HG03354 (cell line): ENCODE results near the gene MINK1.
A peak's percentile ranks its signal among the peaks of the same experiment; 100 is the strongest.

Source experiments
- ATAC-seq: cut with Tn5 transposase; IDR thresholded peaks from one replicate; pipeline ENCODE4 v1.9.1; 2021; ENCODE audit warnings: mild to moderate bottlenecking; ENCODE audit not compliant: unreplicated experiment, poor library complexity, severe bottlenecking

The MINK1 gene

DNA sequence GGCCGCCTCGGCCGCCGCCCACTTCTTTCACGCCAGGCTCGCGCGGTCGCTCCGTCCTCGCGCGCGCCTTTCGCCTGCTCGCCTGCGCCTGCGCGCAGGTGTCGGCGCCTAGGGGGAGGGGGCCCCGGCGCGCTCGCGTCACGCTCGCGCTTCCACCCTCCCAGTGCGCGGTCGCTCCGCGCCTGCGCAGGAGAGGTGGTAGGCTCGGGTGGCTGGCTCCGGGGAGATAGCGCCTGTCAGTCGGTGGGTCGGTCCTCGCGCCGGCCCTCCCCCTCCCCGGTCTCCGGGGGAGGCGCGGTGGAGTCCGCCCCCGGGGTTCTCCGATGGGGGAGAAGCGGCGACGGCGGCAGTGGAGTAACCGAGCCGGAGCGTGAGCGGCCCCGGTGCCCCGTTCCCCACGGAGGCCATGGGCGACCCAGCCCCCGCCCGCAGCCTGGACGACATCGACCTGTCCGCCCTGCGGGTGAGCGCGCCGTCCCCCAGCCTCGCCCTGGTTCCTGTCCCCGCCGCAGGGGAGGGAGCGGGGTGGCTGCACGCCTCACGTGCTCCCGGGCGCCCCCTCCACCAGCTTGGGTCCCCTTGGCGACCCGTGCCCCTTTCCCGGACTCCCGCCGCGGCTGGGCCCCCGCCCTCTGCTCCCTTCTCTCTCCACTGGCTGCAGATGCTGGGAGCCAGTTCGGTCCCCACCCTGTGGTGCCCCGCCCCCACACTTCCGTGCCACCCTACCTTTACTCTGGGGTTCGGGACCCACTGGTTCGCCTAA lies at the start of gene MINK1:
MINK1 (plus strand) TSS at position 163 of the 763 bp plus-strand sequence; CDS start at position 407, 244 bp downstream.
- peak; percentile 86 for ATAC-seq

DNA sequence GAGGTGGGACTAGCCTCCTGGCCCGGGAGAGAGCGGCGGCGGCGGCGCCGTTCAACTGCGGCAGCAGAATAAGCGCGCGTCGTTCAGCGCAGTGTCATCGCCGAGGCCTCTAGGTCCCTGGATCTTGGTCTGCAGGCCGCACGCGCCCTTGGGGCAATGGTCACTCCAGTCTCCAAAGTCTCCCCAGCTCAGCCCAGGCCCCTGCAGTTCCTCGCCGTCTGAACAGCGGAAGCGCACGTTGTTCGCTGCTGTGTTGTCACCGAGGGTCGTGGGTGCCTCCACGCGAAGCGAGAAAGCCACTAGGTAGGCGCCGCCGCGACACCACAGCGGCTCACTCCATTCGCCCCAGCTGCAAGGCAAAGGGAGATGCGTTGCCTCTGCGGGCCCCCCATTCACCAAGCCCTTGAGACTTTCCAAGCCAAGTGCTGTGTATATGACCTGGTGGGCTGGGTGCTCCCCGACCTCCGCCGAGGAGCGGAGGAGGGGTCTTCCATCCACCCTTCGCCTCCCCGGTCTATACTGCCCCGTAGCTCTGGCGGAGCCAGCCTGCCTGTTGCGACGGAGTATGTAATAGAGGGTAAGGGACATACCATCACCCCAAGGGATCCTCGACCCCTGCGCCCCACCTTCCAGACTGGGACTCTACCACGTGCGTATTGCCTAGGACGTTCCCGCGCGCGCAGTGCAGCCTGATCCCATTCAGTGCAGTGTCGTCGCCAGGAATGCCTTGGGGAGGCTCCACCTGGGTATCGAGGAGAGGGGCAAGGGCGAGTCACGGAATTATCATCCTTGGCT lies 47.6 kb upstream of the MINK1 start:
- no peak for ATAC-seq

DNA sequence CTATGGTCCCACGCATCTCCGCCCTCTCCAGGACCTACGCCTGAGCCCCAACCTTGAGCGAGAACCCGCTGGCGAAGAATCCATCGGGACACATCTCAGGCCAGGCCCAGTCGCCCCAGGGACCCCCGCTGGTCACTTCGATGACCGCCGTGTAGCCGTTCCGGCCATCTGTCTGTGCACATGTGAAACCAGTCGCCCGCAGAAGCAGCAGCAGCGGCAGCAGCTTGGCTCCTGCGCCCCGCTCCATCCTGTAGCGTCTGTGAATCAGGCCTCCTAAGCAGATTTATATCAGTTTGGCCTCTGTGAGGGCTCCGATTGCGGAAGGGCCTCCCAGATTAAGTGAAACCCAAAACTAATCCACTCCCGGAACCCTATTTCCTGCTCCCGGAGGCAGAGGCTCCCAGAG lies 47.0 kb upstream of the MINK1 start, which contains the start of gene VMO1:
VMO1 (minus strand) TSS at position 259 of the 406 bp plus-strand sequence; CDS start at position 247, 12 bp downstream.
- ATAC-seq: no peak

DNA sequence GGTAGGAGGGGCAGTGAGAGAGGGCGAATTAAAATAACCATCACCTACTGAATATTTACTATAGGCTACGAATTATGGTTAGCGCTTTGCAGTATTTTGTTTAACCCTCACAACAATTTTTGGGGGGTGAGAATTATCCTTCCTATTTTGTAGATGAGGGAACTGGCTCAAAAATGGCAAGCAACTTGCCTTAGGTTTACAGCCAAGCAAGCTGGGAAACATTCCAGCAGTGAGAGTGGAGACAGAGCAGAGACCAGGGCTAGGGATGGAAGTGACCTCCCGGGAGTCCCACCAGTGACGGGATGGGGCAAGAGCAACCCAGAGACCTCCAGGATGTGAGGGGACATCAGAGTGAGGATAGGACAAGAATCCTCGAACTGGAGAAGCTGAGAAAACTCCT lies 46.6 kb upstream of the MINK1 start:
- no peak for ATAC-seq

DNA sequence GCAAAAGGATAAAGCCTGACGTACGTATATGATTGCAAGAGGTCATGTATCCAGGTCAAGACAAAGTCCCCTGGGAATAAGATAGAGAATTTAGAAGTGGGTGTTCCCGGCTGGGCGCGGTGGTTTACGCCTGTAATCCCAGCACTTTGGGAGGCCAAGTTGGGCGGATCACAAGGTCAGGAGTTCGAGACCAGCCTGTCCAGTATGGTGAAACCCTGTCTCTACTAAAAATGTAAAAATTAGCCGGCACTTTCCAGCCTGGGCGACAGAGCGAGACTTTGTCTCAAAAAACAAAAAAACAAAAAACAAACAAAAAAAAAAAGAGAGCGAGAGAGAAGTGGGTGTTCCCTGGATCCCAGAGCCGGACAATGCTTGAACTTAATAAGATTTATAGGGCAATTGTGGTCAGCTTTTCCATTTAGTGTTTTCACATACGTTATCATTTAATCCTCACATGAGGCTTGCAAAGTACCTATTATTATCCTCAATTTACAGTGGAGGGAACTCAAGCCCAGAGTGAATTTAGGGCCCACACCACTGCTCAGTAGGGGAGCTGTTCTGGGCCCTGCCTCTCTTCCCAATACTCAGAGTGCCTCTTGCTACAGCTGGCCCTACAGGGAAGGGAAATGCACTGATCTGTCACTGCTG lies 44.9 kb upstream of the MINK1 start:
- no peak for ATAC-seq

DNA sequence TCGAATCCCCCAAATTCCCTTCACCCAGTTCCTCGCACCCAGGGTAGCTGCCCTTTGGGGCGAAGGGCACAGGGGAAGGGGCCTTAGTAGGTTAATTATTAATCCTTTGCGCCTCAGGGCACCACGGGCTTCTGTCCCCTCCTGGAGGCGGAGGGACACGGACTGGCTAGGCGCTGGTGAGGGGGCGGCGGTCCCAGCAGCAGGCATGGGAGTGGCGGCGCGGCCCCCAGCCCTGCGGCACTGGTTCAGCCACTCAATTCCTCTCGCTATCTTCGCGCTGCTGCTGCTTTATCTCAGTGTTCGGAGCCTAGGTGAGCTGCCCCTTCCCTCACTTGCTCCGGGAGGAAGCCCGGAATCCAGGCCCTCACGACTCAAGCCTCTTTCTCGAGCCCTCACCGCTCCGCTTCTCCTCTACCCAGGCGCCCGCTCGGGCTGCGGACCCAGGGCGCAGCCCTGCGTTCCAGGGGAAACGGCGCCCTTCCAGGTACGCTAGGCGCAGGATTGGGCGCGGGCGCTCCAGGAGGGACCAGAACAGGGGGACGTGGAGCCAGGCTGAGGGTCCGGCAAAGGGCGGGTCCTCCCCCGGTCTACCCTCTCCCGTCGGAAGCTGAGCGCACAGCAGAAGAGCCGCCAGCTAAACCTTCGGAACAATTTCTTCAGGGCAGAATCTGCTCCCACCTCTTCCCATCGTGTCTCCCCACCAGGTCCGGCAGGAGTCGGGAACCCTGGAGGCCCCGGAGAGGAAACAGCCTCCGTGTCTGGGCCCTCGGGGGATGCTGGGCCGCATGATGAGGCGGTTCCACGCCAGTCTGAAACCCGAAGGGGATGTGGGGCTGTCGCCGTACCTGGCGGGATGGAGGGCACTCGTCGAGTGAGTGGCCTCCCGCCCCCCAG lies 44.1 kb upstream of the MINK1 start, which contains the start of gene GLTPD2:
GLTPD2 (plus strand) TSS at position 158 of the 894 bp plus-strand sequence; CDS start at position 206, 48 bp downstream.
- no peak for ATAC-seq

DNA sequence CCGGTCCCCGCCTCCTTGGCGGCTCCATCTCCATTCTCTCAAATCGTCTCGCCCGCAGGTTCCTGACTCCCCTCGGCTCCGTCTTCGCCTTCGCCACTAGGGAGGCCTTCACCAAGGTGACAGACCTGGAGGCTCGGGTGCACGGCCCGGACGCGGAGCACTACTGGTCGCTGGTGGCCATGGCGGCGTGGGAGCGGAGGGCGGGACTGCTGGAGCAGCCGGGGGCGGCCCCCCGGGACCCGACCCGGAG lies 43.5 kb upstream of the MINK1 start:
- no peak for ATAC-seq

DNA sequence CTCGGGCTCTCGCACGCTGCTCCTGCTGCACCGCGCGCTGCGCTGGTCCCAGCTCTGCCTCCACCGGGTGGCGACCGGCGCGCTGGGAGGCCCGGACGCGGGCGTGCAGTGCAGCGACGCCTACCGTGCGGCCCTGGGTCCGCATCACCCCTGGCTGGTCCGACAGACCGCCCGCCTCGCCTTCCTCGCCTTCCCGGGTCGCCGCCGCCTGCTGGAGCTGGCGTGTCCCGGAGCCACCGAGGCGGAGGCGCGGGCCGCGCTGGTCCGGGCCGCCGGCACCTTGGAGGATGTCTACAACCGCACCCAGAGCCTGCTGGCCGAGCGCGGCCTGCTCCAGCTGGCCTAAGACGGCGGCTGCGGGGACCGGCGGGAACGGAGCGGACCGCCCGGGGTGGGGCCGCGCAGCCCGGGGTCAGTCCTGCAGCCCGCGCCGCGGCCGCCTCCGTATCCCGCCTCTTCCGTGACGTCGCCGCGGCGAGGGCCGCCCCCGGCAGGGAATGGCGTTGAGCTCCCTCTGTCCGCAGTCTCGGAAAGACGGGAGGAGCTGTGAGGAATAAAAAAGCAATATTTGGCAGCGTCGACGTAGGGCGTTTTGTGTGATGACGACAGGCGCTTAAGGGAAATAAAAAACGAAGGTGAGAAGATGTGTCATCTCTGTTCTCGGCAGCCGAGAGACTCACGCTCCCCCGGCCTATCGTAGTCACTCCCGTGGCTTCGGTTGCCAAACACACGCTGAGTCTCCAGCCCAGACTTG lies 43.0 kb upstream of the MINK1 start:
- ATAC-seq: peak; percentile 82

DNA sequence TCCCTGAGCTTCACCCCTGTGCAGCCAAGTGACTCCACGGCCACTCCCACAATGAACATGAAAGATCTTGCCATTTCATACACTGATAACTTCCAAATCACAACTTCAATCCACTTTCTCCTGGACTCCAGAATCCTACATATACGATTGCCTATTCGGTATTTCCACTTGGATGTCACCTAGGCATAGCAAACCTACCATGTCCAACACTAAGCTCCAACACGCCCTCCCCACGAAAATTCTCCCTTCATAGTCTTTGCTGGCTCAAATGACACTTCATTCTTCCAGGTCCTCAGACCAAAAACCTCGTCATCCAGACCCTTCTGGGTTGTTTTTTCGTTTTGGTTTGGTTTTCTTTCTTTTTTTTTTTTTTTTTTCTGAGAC lies 42.4 kb upstream of the MINK1 start:
- no peak for ATAC-seq

DNA sequence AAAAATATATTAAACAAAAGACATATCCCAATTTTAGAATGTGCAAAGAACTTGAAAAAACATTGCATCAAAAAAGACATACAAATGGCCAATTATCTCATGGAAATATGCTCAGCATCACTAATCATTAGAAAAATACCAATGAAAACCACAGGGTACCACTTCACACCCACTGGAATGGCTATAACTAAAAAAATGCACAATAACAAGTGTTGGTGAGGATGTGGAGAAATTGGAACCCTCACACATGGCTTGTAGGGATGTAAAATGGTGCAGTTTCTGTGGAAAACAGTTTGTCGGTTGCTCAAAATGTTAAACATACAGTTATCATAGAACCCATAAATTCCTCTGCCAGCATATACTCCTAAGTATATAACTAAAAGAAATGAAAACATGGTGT lies 38.0 kb upstream of the MINK1 start:
- no peak for ATAC-seq

DNA sequence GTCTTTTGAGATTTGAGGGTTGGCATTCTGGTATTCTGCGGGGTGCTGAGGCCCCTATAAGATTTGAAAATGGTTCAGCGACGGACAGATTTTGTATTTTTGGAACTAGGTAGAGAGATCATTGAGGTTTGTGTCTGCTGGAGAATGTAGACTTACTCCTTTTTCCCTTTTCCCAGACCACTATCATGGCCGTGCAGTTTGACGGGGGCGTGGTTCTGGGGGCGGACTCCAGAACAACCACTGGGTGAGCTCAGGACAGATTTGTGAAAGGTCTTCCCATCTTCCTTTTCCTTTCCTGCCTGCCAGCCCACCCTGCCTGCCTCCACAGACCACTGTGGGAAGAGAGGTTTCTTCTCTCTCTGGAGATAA lies 36.6 kb upstream of the MINK1 start:
- no peak for ATAC-seq

DNA sequence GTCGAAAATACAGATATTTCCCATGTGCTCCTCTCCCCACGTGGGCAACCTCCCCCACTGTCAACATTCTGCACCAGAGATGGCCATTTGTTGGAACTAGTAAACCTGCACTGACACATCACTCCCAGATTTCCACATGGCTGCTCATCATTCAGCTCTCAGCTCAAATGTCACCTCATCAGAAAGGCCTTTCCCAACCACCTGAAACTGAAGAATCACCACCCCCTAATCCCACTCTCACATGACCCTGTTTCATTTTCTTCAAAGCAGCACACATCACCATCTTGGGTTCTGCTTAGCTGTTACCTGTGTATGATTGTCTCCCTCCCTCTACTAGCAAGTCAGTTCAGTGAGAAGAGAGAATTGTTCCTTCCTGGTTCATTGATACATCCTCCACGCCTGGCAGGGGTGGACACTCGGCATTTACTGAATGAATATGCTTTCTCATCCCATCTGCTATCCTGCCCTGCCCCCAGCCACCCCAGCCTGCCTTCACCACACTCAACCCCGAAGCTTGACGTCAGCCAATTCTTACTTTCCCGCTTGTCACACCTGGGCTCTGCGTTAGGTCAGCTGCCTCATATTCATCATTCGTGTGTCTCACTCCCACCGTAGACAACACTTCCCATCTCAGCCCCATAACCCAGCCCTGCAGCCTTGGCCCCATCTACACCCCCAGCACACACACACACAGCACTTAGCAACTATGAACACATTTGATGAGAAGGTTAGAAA lies 32.5 kb upstream of the MINK1 start:
- ATAC-seq: no peak

DNA sequence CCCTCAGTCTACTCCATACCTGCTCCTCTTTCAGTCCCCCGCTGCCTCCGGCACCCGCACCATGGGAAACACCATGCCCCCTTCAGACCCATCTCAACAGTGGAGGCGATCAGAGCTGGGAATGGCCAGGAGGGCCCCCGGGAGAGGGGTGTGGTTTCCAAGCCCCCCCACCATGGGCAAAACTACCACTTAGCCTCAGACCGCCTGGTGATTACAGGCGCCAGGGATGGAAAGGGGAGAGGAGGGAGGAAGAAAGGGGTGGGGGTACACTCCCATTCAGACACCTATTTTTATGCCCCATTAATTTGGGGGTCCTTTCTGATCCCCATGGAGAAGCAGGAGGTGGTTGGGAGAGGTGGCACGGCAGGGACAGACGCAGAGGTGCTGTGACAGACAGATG lies 30.9 kb upstream of the MINK1 start, which contains the start of gene C17orf114:
C17orf114 (minus strand) TSS at position 101 of the 400 bp plus-strand sequence.
- no peak for ATAC-seq

DNA sequence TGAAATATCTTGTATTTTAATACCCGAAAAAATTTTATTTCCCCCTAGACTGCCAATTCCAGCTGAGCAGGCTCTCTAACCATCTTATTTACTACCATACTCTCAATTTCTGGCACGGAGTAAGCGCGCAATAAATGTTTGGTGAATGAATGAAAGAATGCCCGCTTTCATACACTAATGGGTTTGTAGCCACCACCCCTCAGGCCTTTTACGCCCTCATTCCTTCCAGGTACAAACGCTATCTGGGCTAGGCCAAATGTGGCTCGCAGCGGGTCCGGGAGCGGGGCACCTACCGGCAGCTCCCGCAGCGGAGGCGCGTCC lies 26.7 kb upstream of the MINK1 start:
- no peak for ATAC-seq

DNA sequence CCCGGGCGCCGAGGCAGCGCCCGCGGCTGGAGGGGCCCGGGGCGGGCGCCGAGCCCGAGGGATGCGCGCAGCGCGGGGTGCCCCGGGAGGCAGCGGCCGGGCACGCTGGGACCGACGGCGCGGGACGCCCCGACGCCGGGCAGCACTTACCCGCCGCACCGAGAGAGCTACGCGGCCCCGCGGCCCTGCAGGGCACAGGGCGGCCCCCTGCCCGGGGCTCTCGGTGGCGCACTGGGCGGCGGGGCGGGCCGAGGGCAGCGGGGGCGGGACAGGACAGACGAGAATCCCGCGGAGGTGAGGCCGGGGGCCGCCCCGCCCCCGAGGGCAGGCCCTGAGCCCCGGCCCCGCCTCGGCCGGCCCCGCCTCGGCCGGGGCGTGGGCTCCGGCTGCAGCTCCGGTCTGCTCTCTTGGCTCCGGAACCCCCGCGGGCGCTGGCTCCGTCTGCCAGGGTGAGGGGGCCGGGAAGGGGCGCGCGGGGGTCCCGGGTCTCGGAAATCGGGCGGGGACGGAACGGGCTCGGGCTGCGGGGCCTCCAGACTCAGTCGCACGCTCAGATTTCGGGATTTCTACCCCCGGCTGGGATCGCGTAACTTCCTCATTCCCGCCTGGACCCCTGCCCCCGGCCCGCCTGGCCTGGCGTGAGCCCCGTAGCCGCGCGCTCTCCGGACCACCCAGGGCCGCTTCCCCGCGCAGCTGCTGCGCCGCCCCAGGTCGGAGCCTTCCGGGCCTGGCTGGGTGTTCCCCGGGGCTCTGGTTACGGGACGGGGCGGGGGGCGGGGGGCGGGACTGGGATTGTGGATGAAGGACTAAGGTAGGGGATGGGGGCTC lies 26.1 kb upstream of the MINK1 start, which contains the start of gene PLD2:
PLD2 (plus strand) TSS at position 376 of the 828 bp plus-strand sequence. CDS start 621 bp downstream, outside the sequence.
- ATAC-seq: peak; percentile 95

DNA sequence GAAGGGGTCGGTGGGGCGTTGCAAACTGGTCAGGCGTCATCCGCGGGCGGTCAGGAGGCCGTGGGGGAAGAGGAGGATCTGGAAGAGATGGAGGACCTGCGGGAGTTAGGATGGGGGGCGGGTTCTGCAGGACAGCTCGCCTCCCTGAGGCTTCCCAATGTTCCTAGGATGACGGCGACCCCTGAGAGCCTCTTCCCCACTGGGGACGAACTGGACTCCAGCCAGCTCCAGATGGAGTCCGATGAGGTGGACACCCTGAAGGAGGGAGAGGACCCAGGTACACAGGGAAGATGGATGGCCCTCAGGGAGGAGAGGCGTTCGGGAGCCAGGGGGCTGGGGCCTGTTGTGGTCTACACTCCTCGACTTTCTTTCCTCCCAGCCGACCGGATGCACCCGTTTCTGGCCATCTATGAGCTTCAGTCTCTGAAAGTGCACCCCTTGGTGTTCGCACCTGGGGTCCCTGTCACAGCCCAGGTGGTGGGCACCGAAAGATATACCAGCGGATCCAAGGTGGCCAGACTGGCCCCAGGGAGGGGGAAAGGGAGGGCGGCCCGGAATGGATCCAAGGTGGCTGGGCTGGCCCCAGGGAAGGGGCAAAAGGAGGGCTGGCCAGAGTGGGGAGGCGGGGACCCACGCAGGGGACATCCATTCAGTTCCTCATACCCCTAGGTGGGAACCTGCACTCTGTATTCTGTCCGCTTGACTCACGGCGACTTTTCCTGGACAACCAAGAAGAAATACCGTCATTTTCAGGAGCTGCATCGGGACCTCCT lies 25.3 kb upstream of the MINK1 start:
- ATAC-seq: no peak

DNA sequence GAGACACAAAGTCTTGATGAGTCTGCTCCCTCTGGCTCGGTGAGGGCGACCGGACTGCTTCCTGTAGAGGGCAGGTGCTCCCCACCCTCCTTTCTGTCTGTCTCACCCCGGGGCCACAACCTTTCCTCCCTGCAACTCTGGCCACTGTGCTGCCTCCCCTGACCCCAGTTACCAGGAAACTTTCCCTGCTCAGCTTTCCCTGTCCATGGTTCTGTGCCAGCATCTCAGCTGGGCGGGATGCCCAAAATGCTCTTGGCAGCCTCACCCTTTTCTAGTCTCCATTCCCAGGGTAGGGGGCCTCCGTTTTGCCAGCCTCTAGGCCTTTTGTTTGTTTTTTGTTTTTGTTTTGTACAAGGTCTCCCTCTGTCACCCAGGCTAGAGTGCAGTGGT lies 24.8 kb upstream of the MINK1 start:
- no peak for ATAC-seq
